ENCODE measurements around the gene FGGY.

The FGGY gene

DNA sequence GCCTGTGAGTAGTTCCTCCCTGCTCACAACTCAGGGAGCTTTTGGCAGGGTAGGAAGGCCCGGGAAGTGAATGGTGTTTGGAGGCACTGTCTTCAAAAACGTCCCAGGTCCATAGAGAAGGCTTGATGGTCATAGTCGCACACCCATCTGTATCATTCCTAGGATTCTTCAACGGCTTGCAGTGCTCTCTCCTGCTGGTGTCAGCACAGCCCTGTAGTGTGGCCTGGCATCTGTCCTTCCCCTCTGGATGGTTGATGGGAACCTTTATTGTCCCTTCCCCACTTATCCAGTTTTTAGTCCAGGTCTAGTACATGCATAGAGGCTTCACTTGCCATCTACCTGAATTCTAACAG is 375.0 kb downstream of the FGGY start:
- H3K4me2 ChIP-seq = peak overlapping the region in 5 of 11 experiments; percentile 78 to 94 (median 81); a peak in 9 of 22 replicates
- no peak for TF ChIP-seq Cebpa-rat (IDR thresholded peaks at IDR 0.05)
- no peak overlapping the region for H3K4me3 ChIP-seq
- peaks cover 0 to 13% (median 0%) of the 10 kb centered on the region in 11 experiments; a peak in 2 of 22 replicates for H3K36me3 ChIP-seq
- no peaks in the 10 kb centered on the region for H4K20me1 ChIP-seq
- peak overlapping the region in 8 of 11 experiments; percentile 32 to 93 (median 90); a peak in 13 of 22 replicates for H3K27ac ChIP-seq
- H3K27me3 ChIP-seq = no peaks in the 10 kb centered on the region
- no peak overlapping the region for H3K9ac ChIP-seq
- H3K9me3 ChIP-seq (replicated peaks in 1 of 11) = peaks cover 0 to 52% (median 0%) of the 10 kb centered on the region in 11 experiments; a peak in 9 of 22 replicates
- H3K4me1 ChIP-seq = peaks cover 0 to 90% (median 54%) of the 10 kb centered on the region in 10 experiments; a peak in 17 of 20 replicates

DNA sequence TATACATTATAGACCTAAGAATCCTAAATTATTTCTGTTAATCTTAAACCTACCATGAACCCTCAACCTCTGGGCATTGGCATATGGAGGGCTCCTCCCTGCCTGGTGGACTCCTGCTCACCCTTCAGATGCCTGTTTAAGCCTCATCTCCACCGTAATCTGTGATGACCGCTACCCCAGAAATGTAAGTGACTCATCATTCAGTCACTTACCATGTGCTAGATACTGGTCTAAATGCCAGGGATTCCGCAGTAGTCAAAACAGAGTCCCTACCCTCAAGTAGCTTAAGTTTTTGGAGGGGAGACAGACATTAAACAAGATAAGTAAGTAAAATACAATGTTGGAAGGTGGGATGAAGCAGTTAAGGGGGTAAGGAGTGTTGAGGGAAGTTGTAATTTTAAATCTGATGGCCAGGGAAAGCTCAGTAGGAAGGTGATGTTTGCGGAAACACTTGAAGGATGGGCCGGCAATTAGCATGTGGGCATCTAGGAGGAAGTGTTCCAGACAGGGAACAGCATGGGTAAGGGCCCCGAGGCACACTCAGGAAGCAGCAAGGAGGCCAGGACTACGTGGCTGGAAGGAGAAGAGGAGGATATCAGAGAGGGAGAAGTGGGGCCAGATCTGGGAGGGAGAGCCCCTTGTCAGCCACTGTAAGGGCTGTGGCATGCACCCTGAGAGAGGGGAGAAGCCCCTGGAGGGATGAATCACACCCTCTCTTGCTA is 376.1 kb downstream of the FGGY start:
- H3K27ac ChIP-seq = peak overlapping the region in 10 of 11 experiments; percentile 63 to 93 (median 88); a peak in 20 of 22 replicates
- no peak for TF ChIP-seq Cebpa-rat (IDR thresholded peaks at IDR 0.05)

DNA sequence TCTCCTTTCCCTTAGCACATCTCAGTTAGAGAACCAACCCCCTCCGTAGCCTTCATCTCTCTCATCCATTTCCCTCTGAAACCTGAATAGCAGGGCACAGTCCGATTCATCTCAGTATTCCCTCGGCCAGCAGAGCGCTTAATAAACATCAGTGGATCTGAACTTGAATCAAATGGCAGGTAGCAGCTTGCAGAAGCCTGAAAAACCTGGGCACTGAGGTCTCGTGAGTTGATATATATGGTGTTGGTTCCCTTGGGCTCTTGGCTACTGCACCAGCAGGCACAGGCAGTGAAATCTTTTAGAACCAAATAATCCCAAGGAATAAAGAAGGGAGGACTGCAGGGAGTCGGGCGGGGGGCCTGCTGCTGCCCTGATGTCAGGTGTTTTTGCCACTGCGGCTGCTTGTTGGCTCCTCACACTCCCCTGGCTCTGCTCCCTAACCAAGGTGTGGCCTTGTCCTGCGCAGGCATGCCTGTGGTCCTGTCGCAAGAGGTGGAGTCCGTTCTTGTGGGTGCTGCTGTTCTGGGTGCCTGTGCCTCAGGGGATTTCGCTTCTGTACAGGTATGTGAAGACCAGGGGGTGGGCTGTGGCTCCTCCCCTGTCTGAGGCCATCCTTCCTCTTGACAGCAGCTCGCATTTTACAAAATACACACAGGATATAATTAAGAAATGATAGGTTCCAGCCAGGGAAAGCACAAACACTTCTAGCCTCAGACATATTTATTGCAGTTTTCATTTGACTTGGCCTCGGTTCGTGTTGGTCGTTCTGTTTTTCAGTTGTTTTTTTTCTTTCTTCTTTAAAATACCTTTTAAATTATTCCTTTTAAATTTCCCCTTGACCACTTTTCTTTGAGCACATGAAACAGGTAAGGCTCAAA is 376.9 kb downstream of the FGGY start:
- peaks cover 0 to 17% (median 0%) of the 10 kb centered on the region in 11 experiments; a peak in 2 of 22 replicates for H3K36me3 ChIP-seq
- peak overlapping the region in 9 of 11 experiments; percentile 46 to 94 (median 81); a peak in 18 of 22 replicates for H3K4me2 ChIP-seq
- H3K9me3 ChIP-seq (replicated peaks in 1 of 11) = peaks cover 0 to 61% (median 0%) of the 10 kb centered on the region in 11 experiments; a peak in 9 of 22 replicates
- H3K9ac ChIP-seq = peak overlapping the region in 8 of 11 experiments; percentile 35 to 78 (median 70); a peak in 15 of 22 replicates
- H3K27ac ChIP-seq = peak overlapping the region; percentile 20 to 93 (median 88); a peak in 20 of 22 replicates
- no peaks in the 10 kb centered on the region for H4K20me1 ChIP-seq
- H3K27me3 ChIP-seq = no peaks in the 10 kb centered on the region
- H3K4me1 ChIP-seq = peaks cover 0 to 93% (median 67%) of the 10 kb centered on the region in 10 experiments; a peak in 17 of 20 replicates
- H3K4me3 ChIP-seq = peak overlapping the region in 2 of 10 experiments; percentile 7 to 10; a peak in 2 of 20 replicates
- TF ChIP-seq Cebpa-rat (IDR thresholded peaks at IDR 0.05) = no peak

More for the DNA sequence above, 376.1 kb downstream of the FGGY start:
- Histone ChIP-seq H3K9me3 (replicated peaks in 1 of 11) (peaks cover 0 to 61% (median 0%) of the 10 kb centered on the region in 11 experiments; a peak in 9 of 22 replicates), H3K27me3 (no peaks in the 10 kb centered on the region), H3K4me3 (peak overlapping the region in 1 of 10 experiments; percentile 7; a peak in 2 of 20 replicates), H3K36me3 (peaks cover 0 to 17% (median 0%) of the 10 kb centered on the region in 11 experiments; a peak in 2 of 22 replicates), H3K9ac (peak overlapping the region in 8 of 11 experiments; percentile 35 to 78 (median 70); a peak in 15 of 22 replicates), H3K4me2 (peak overlapping the region in 9 of 11 experiments; percentile 46 to 94 (median 81); a peak in 17 of 22 replicates), H3K4me1 (peaks cover 0 to 90% (median 59%) of the 10 kb centered on the region in 10 experiments; a peak in 17 of 20 replicates), H4K20me1 (no peaks in the 10 kb centered on the region)

DNA sequence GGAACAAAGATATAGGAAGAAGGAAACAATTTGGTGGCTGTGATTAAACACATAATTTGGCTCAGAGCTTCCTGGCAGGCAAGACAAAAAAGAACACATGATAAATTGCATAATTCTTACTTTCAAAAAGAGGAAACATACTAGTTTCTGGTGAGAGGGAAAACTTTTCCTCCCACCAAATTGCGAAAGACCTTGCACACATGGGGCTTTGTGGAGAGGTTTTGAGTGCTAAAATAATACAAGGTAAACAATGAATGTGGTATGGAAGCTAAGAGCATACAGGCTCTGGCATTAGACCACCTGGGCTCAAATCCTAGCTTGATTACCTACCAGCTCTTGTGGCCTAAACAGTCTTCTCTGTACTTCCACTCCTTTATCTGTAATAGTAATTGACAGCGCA is 377.7 kb downstream of the FGGY start:
- Histone ChIP-seq H3K27ac (peak overlapping the region; percentile 25 to 93 (median 88)), H3K4me3 (peak overlapping the region in 1 of 10 experiments; percentile 9; a peak in 1 of 20 replicates), H3K9me3 (replicated peaks in 1 of 11) (peaks cover 0 to 61% (median 0%) of the 10 kb centered on the region in 11 experiments; a peak in 9 of 22 replicates), H3K36me3 (peaks cover 0 to 17% (median 0%) of the 10 kb centered on the region in 11 experiments; a peak in 2 of 22 replicates), H3K9ac (peak overlapping the region in 9 of 11 experiments; percentile 42 to 76 (median 68); a peak in 17 of 22 replicates), H3K4me2 (peak overlapping the region in 10 of 11 experiments; percentile 30 to 86 (median 70); a peak in 19 of 22 replicates), H3K27me3 (no peaks in the 10 kb centered on the region), H4K20me1 (no peaks in the 10 kb centered on the region), H3K4me1 (peaks cover 0 to 96% (median 68%) of the 10 kb centered on the region in 10 experiments; a peak in 17 of 20 replicates)
- TF ChIP-seq Cebpa-rat (IDR thresholded peaks at IDR 0.05) = peak; percentile 53 to 99 (median 93); a peak in 18 of 22 replicates

DNA sequence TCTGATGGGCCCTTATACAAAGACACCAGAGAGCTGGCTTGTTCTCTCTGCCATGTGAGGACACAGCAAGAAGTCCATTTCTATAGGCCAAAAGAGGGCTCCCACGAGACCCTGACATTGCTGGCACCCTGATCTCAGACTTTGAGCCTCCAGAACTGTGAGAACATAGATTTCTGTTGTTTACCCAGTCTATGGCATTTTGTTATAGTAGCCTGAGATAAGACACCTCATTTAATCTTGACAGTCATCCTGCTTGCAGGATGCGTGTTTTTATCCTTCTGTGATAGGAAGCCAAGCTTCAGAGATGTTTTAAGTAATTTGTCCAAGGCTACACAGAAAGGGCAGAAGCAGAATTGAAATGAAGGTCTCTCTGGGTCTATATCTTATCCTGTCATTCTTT is 379.0 kb downstream of the FGGY start:
- Histone ChIP-seq H3K9me3 (replicated peaks in 1 of 11) (peaks cover 0 to 61% (median 0%) of the 10 kb centered on the region in 11 experiments; a peak in 9 of 22 replicates), H3K4me1 (peaks cover 0 to 93% (median 64%) of the 10 kb centered on the region in 10 experiments; a peak in 17 of 20 replicates), H3K27ac (peak overlapping the region in 10 of 11 experiments; percentile 6 to 93 (median 88); a peak in 19 of 22 replicates), H3K36me3 (peaks cover 0 to 17% (median 0%) of the 10 kb centered on the region in 11 experiments; a peak in 2 of 22 replicates), H3K9ac (peak overlapping the region in 3 of 11 experiments; percentile 38 to 72 (median 70); a peak in 3 of 22 replicates), H4K20me1 (no peaks in the 10 kb centered on the region), H3K27me3 (no peaks in the 10 kb centered on the region), H3K4me2 (peak overlapping the region in 8 of 11 experiments; percentile 58 to 77 (median 68); a peak in 16 of 22 replicates), H3K4me3 (peak overlapping the region in 2 of 10 experiments; percentile 9 to 13; a peak in 2 of 20 replicates)
- no peak for TF ChIP-seq Cebpa-rat (IDR thresholded peaks at IDR 0.05)

DNA sequence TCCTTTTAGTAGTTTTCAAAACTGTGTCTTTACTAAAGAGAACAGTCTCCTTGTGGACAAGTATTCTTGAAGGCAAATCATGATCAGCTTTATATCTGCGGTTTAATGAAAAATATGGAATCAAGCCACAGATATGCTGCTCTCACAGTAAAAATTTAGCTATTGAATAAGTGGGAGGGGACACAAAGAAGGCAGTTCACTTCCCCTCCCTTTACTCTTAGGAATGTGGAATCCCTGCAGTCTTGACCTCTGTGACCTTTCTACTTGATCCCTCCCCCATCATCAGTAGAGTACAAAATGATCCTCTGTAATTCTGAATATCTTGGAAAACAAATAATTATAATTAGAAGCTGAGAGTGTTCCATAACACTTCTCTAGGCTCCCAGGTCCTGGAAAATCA is 381.1 kb downstream of the FGGY start:
- H4K20me1 ChIP-seq = no peaks in the 10 kb centered on the region
- H3K36me3 ChIP-seq = peaks cover 0 to 17% (median 0%) of the 10 kb centered on the region in 11 experiments; a peak in 2 of 22 replicates
- H3K27me3 ChIP-seq = no peaks in the 10 kb centered on the region
- H3K4me2 ChIP-seq = peak overlapping the region in 6 of 11 experiments; percentile 22 to 77 (median 64); a peak in 10 of 22 replicates
- peak overlapping the region in 8 of 11 experiments; percentile 14 to 93 (median 70); a peak in 11 of 22 replicates for H3K27ac ChIP-seq
- no peak for TF ChIP-seq Cebpa-rat (IDR thresholded peaks at IDR 0.05)
- H3K9me3 ChIP-seq (replicated peaks in 1 of 11) = peaks cover 0 to 43% (median 0%) of the 10 kb centered on the region in 11 experiments; a peak in 9 of 22 replicates
- no peak overlapping the region for H3K4me3 ChIP-seq
- H3K9ac ChIP-seq = no peak overlapping the region
- H3K4me1 ChIP-seq = peaks cover 0 to 87% (median 54%) of the 10 kb centered on the region in 10 experiments; a peak in 17 of 20 replicates

DNA sequence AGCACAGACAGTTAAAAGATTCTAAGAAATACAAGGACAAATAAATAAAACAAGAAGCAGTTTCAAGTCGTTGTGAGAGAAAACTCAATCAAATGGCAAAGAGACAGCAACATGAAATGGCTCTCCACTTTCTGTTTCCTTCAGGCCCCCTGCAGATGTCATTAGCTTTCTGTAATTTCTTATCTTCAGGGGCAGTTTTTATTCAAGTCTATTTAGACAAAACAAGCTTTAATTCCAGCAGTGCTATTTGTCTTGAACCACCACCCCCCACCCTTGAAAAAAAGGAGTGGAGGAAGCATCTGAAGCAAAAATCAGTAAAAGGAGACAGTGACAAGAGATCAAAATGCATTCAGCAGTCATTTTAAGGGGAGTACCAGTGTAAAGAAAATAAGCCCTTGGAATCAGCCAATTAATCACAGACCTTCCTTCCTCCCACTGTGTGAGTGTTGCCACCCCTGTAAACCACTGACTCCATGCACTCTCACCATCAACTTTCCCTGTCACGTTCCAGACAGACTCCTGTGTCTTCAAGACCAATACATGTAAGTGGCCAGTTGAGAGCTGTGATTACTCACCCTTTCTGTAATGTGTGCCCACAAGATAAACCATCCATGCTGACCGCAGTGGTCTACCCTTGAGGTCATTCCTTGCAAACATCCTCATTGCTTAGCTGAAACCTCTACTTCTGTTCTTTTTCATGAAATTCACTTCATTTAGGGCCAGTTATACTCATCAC is 381.8 kb downstream of the FGGY start:
- H3K9ac ChIP-seq = peak overlapping the region in 1 of 11 experiments; percentile 20; a peak in 1 of 22 replicates
- no peak for TF ChIP-seq Cebpa-rat (IDR thresholded peaks at IDR 0.05)
- H3K4me2 ChIP-seq = peak overlapping the region in 6 of 11 experiments; percentile 22 to 77 (median 64); a peak in 11 of 22 replicates
- peak overlapping the region in 8 of 11 experiments; percentile 14 to 93 (median 70); a peak in 12 of 22 replicates for H3K27ac ChIP-seq
- no peaks in the 10 kb centered on the region for H3K27me3 ChIP-seq
- no peak overlapping the region for H3K4me3 ChIP-seq
- H3K36me3 ChIP-seq = peaks cover 0 to 17% (median 0%) of the 10 kb centered on the region in 11 experiments; a peak in 2 of 22 replicates
- H3K9me3 ChIP-seq (replicated peaks in 1 of 11) = peaks cover 0 to 37% (median 0%) of the 10 kb centered on the region in 11 experiments; a peak in 9 of 22 replicates
- peaks cover 0 to 87% (median 49%) of the 10 kb centered on the region in 10 experiments; a peak in 17 of 20 replicates for H3K4me1 ChIP-seq
- no peaks in the 10 kb centered on the region for H4K20me1 ChIP-seq

Data from BLaER1 treated with 17β-estradiol and CSF1 and Interleukin-3, amounts not matched to agents 10 nM and 100 nM (cell line).